Fibroblast of villous mesenchyme (primary cell): ENCODE data around the gene ZNF516. TPM values are rescaled to one million over a fixed set of nuclear protein-coding genes. Genes with fewer than 3 reads are reported as not detected.

ENCODE experiments used
- DNase-seq: peaks from one replicate; pipeline ENCODE4 v3.0.0-alpha.2; 2010; ENCODE audit warnings: low read depth
- H3K4me3 ChIP-seq: 2 replicates; pipeline ENCODE4 v1.5.1; 2011; ENCODE audit warnings: low read depth, mild to moderate bottlenecking, low read length
- CTCF ChIP-seq: IDR thresholded peaks from 2 replicates; pipeline ENCODE4 v1.5.1; 2012; ENCODE audit warnings: low read depth, mild to moderate bottlenecking, low read length; ENCODE audit not compliant: insufficient read depth
- total RNA-seq: library from RNA; depleted of rRNA; stranded (reverse); fragments of >200 nt; gene quantifications from 2 replicates; pipeline ENCODE4 v1.2.3, GENCODE V29; 2012

Gene ZNF516
- total RNA-seq, 1 donor, result 53.1 TPM

GRCh38 chr18:76318607-76319006 is 176.4 kb downstream of the ZNF516 start:
- DNase-seq, result no peak
- no peak overlapping the region for H3K4me3 ChIP-seq
- no peak for TF ChIP-seq CTCF

GRCh38 chr18:76317136-76317535 is 177.9 kb downstream of the ZNF516 start:
- no peak for DNase-seq
- TF ChIP-seq CTCF, result no peak
- no peak overlapping the region for H3K4me3 ChIP-seq

- TF ChIP-seq CTCF, result no peak
- no peak overlapping the region for H3K4me3 ChIP-seq
- no peak for DNase-seq
Observed at GRCh38 chr18:76315722-76316230, 179.3 kb downstream of the ZNF516 start.

GRCh38 chr18:76314496-76314895 is 180.5 kb downstream of the ZNF516 start:
- TF ChIP-seq CTCF, result no peak
- DNase-seq, result no peak
- H3K4me3 ChIP-seq, result no peak overlapping the region

- no peak for TF ChIP-seq CTCF
- H3K4me3 ChIP-seq, result no peak overlapping the region
- DNase-seq, result no peak
Observed at GRCh38 chr18:76314015-76314414, 181.0 kb downstream of the ZNF516 start.
